Lung (tissue), 12 donors: Measurements from ENCODE around the gene GRID1. TPM values are rescaled to one million over a fixed set of nuclear protein-coding genes. Genes with fewer than 3 reads are reported as not detected.

Experiments
- ATAC-seq: fragments of 200-7000 bp; cut with Tn5 transposase; one replicate; pipeline ENCODE4 v1.9.1; 2020; ENCODE audit warnings: moderate number of reproducible peaks; ENCODE audit not compliant: insufficient read depth, low FRiP score
- DNase-seq, 3 donors: peaks; one replicate each; pipeline ENCODE4 v3.0.0-alpha.2; 2013 to 2017
- H3K27ac ChIP-seq, 2 donors: one replicate each; pipeline ENCODE4 v1.5.1; 2013; ENCODE audit warnings: mild to moderate bottlenecking in 2 of 2, moderate library complexity in 2 of 2, control low read depth in 1 of 2, inconsistent platforms in 1 of 2, low read depth in 1 of 2, low read length in 1 of 2
- H3K27me3 ChIP-seq, 3 donors: one replicate each; pipeline ENCODE4 v1.5.1; 2013; ENCODE audit warnings: low read length in 2 of 3; ENCODE audit not compliant: control insufficient read depth in 3 of 3, insufficient read depth in 3 of 3
- H3K36me3 ChIP-seq, 4 donors: one replicate each; pipeline ENCODE4 v1.5.1; 2013; ENCODE audit warnings: low read length in 4 of 4, mild to moderate bottlenecking in 1 of 4, moderate library complexity in 1 of 4; ENCODE audit not compliant: control insufficient read depth in 4 of 4, insufficient read depth in 4 of 4
- H3K4me1 ChIP-seq, 5 donors: one replicate each; pipeline ENCODE4 v1.5.1; 2013; ENCODE audit warnings: low read length in 5 of 5, mild to moderate bottlenecking in 2 of 5, moderate library complexity in 1 of 5; ENCODE audit not compliant: control insufficient read depth in 5 of 5, insufficient read depth in 5 of 5
- H3K4me3 ChIP-seq: one replicate; pipeline ENCODE4 v1.5.1; 2013; ENCODE audit warnings: mild to moderate bottlenecking, control low read depth, moderate library complexity
- H3K9ac ChIP-seq, 2 donors: one replicate each; pipeline ENCODE4 v1.5.1; 2013; ENCODE audit warnings: low read length in 2 of 2, control low read depth in 1 of 2; ENCODE audit not compliant: insufficient read depth in 1 of 2
- H3K9me3 ChIP-seq, 4 donors: one replicate each; pipeline ENCODE4 v1.5.1; 2013; ENCODE audit warnings: low read length in 3 of 4, mild to moderate bottlenecking in 1 of 4, moderate library complexity in 1 of 4; ENCODE audit not compliant: control insufficient read depth in 4 of 4, insufficient read depth in 3 of 4
- WGBS, 2 donors: extraction: QIAGEN DNeasy Blood & Tissue Kit; methylation state at CpG; one replicate each; pipeline ENCODE4 v1.1.7; 2013; 5-methylcytosine and 5-hydroxymethylcytosine counted together
- polyA plus RNA-seq, 2 donors: library from polyadenylated mRNA; stranded (reverse); fragments of 200-250 nt; gene quantifications; one replicate each; pipeline ENCODE4 v1.2.1, GENCODE V29; 2013
- total RNA-seq, 2 donors: library from RNA; depleted of rRNA in 1 of 2; stranded (reverse); fragments of >200 nt in 1 of 2; gene quantifications; one replicate each; pipeline ENCODE4 v1.2.1, GENCODE V29; 2014 to 2021
- TF ChIP-seq, protein P1 (sequence below): IDR thresholded peaks from 2 replicates; pipeline ENCODE4 v1.5.1; 2012; ENCODE audit warnings: mild to moderate bottlenecking; ENCODE audit errors: control extremely low read depth, extremely low read depth
- donor health status: control.
- donor health status: control.
- donor health status: Bipolar disorder and iron deficiency.
- donor health status: healthy.
- donor health status: DM: yes; HTN: yes; CAD: no.

The GRID1 gene
- total and polyA plus RNA-seq, 4 donors, result 1.1 to 3.6 (median 2.2) TPM

DNA sequence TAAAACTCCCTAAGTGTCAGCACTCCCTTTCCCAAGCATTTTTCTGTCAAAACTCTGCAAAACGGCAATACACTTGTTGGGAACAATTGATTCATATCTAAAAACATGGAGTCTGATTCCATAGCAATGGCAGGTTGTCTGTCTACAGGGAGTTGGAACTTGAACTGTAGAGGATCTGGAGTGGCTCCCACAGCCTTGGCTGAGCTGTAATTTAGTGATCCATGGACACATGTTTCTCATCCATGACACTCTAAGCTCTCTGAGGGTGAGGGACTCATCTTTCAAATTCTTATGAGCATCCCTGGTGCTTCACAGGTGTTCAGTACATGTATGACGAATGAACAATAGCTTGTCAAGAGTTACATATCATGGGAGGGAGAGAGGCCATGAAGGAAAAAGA, 466.1 kb downstream of the GRID1 start:
- TF ChIP-seq, protein P1, sequence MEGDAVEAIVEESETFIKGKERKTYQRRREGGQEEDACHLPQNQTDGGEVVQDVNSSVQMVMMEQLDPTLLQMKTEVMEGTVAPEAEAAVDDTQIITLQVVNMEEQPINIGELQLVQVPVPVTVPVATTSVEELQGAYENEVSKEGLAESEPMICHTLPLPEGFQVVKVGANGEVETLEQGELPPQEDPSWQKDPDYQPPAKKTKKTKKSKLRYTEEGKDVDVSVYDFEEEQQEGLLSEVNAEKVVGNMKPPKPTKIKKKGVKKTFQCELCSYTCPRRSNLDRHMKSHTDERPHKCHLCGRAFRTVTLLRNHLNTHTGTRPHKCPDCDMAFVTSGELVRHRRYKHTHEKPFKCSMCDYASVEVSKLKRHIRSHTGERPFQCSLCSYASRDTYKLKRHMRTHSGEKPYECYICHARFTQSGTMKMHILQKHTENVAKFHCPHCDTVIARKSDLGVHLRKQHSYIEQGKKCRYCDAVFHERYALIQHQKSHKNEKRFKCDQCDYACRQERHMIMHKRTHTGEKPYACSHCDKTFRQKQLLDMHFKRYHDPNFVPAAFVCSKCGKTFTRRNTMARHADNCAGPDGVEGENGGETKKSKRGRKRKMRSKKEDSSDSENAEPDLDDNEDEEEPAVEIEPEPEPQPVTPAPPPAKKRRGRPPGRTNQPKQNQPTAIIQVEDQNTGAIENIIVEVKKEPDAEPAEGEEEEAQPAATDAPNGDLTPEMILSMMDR, result no peak
- Histone ChIP-seq H3K27me3 (no peaks in the 10 kb centered on the region), H3K27ac (no peak overlapping the region), H3K4me3 (no peak overlapping the region), H3K9ac (no peak overlapping the region), H3K36me3 (no peaks in the 10 kb centered on the region), H3K4me1 (no peaks in the 10 kb centered on the region), H3K9me3 (no peaks in the 10 kb centered on the region)
- 83 to 86% methylated on average over 2 of the region's 2 CpGs for WGBS, 2 donors
- ATAC-seq (no peak), DNase-seq (no peak)

GRCh38 chr10:85900061-85900460, 466.5 kb downstream of the GRID1 start:
- WGBS, 2 donors, result 91 to 95% methylated on average over 6 of the region's 6 CpGs
- TF ChIP-seq, protein P1, result no peak
- DNase-seq (no peak), ATAC-seq (no peak)
- Histone ChIP-seq H3K36me3 (no peaks in the 10 kb centered on the region), H3K4me1 (no peaks in the 10 kb centered on the region), H3K9me3 (no peaks in the 10 kb centered on the region), H3K9ac (no peak overlapping the region), H3K4me3 (no peak overlapping the region), H3K27me3 (no peaks in the 10 kb centered on the region), H3K27ac (no peak overlapping the region)

DNA sequence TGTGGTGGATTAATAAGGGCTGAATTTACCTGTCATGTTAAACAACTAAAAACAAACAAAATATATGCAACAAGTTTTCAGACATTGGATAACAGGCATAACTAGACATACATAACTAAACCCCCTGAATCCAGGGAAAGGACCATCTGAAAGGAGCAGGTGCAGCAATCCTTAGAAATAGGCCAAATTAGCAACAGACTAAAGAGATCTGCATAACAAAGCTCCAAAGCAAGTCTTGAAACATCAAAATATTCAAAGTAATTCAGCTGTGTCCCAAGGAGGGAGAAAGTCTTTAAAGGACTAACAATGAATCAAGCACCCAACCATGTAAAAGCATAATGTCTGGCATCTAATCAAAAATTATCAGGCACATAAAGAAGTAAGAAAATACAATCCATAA, 475.1 kb downstream of the GRID1 start:
- no peak overlapping the region for H3K4me3 ChIP-seq
- TF ChIP-seq, protein P1, result no peak
- no peak for ATAC-seq

DNA sequence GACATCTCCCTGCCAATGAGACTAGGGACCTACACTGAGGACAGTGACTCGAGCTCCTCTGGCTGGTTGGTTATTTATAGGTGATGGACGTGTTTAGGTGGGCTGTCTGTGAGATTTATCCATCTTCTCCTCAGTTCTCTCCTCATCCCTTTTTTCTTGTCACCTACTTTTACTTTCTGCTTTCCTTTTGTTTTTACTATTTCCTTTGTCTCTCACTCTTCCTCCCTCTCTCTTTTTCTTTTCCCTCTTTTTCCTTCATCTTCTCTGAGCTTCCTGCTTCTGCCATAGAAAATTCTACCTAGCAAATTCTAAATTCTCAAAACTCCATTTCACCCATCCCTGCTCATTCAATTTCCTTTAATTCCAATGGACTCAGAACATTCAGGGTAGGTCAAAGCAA, 478.0 kb downstream of the GRID1 start:
- Histone ChIP-seq H3K9me3 (no peaks in the 10 kb centered on the region), H3K4me3 (no peak overlapping the region), H3K27ac (no peak overlapping the region), H3K9ac (no peak overlapping the region), H3K36me3 (no peaks in the 10 kb centered on the region), H3K27me3 (no peaks in the 10 kb centered on the region), H3K4me1 (peaks cover 0 to 4% (median 0%) of the 10 kb centered on the region in 5 donors)
- DNase-seq (no peak), ATAC-seq (no peak)
- WGBS, 2 donors, result 82 to 84% methylated on average over 2 of the region's 2 CpGs
- TF ChIP-seq, protein P1, result no peak

More for the DNA sequence above, 475.1 kb downstream of the GRID1 start:
- Histone ChIP-seq H3K36me3 (no peaks in the 10 kb centered on the region), H3K4me1 (peaks cover 0 to 4% (median 0%) of the 10 kb centered on the region in 5 donors), H3K9ac (no peak overlapping the region), H3K27me3 (no peaks in the 10 kb centered on the region), H3K27ac (no peak overlapping the region), H3K9me3 (no peaks in the 10 kb centered on the region)
- no peak for DNase-seq
